ENCODE results near the gene SEL1L2. TPM values are rescaled to one million over a fixed set of nuclear protein-coding genes. Genes with fewer than 3 reads are reported as not detected.

The SEL1L2 gene
- total RNA-seq, 1 donor from 2014 or later: not detected

GRCh38 chr20:13934992-13935894, 55.2 kb downstream of the SEL1L2 start:
- no peak for TF ChIP-seq CTCF (IDR thresholded peaks at IDR 0.05; ENCODE audit: unreplicated experiment)
- Mint-ChIP-seq H3K27me3 (ENCODE audit: unreplicated experiment) (peaks cover 2% of the 10 kb centered on the region), H3K4me1 (ENCODE audit: unreplicated experiment) (no peaks in the 10 kb centered on the region), H3K36me3 (ENCODE audit: low read depth, unreplicated experiment) (no peaks in the 10 kb centered on the region), H3K4me3 (ENCODE audit: unreplicated experiment) (no peak overlapping the region), H3K27ac (ENCODE audit: unreplicated experiment) (no peak overlapping the region), H3K9me3 (ENCODE audit: unreplicated experiment) (no peaks in the 10 kb centered on the region)
- DNase-seq (ENCODE audit: low spot score): no peak

DNA sequence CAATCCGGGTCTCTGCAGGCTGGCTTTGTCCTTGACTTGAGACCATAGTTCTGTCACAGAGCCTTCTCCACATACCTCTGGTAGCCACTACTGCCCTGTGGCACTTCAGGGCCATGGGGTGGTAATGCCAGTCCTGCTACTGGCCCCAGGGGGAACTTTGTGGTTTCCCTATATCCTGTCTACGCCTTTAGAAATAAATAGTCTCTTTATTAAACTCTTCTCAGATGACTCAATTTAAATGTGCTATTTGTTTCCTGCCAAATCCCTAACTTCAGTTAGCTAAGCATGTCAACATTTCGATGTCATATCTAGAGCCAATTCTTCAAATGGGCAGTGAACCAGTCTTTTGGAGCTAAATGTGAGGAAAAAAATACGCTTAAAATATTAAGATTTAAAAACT, 60.1 kb downstream of the SEL1L2 start:
- H3K27me3 Mint-ChIP-seq (ENCODE audit: unreplicated experiment): no peaks in the 10 kb centered on the region
- H3K4me3 Mint-ChIP-seq (ENCODE audit: unreplicated experiment): no peak overlapping the region
- no peak for DNase-seq (ENCODE audit: low spot score)
- H3K9me3 Mint-ChIP-seq (ENCODE audit: unreplicated experiment): no peaks in the 10 kb centered on the region
- no peaks in the 10 kb centered on the region for H3K4me1 Mint-ChIP-seq (ENCODE audit: unreplicated experiment)
- no peak for TF ChIP-seq CTCF (IDR thresholded peaks at IDR 0.05; ENCODE audit: unreplicated experiment)
- H3K36me3 Mint-ChIP-seq (ENCODE audit: low read depth, unreplicated experiment): no peaks in the 10 kb centered on the region
- H3K27ac Mint-ChIP-seq (ENCODE audit: unreplicated experiment): no peak overlapping the region

DNA sequence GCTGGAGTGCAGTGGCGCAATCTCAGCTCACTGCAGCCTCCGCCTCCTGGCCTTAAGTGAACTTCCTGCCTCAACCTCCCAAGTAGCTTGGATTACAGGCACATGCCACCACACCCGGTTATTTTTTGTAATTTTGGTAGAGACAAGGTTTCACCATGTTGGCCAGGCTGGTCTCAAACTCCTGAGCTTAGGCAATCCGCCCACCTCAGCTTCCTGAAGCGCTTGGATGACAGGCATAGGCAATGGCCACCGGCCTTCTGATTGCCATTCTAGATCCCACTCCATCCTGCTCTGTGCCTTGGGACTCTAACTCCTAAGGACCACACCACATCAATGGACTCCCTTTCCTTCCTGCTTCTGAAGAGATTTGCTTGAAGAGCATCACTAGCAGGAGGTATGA, 60.6 kb downstream of the SEL1L2 start:
- H3K4me1 Mint-ChIP-seq (ENCODE audit: unreplicated experiment): no peaks in the 10 kb centered on the region
- H3K27ac Mint-ChIP-seq (ENCODE audit: unreplicated experiment): no peak overlapping the region
- H3K36me3 Mint-ChIP-seq (ENCODE audit: low read depth, unreplicated experiment): no peaks in the 10 kb centered on the region
- no peak overlapping the region for H3K4me3 Mint-ChIP-seq (ENCODE audit: unreplicated experiment)
- TF ChIP-seq CTCF (IDR thresholded peaks at IDR 0.05; ENCODE audit: unreplicated experiment): no peak
- no peaks in the 10 kb centered on the region for H3K27me3 Mint-ChIP-seq (ENCODE audit: unreplicated experiment)
- no peak for DNase-seq (ENCODE audit: low spot score)
- no peaks in the 10 kb centered on the region for H3K9me3 Mint-ChIP-seq (ENCODE audit: unreplicated experiment)

GRCh38 chr20:13928901-13929300, 61.5 kb downstream of the SEL1L2 start:
- Mint-ChIP-seq H3K4me3 (ENCODE audit: unreplicated experiment) (no peak overlapping the region), H3K27me3 (ENCODE audit: unreplicated experiment) (no peaks in the 10 kb centered on the region), H3K36me3 (ENCODE audit: low read depth, unreplicated experiment) (no peaks in the 10 kb centered on the region), H3K27ac (ENCODE audit: unreplicated experiment) (no peak overlapping the region), H3K9me3 (ENCODE audit: unreplicated experiment) (no peaks in the 10 kb centered on the region), H3K4me1 (ENCODE audit: unreplicated experiment) (no peaks in the 10 kb centered on the region)
- TF ChIP-seq CTCF (IDR thresholded peaks at IDR 0.05; ENCODE audit: unreplicated experiment): no peak
- no peak for DNase-seq (ENCODE audit: low spot score)

GRCh38 chr20:13927171-13927570, 63.2 kb downstream of the SEL1L2 start:
- DNase-seq (ENCODE audit: low spot score): no peak
- TF ChIP-seq CTCF (IDR thresholded peaks at IDR 0.05; ENCODE audit: unreplicated experiment): no peak
- Mint-ChIP-seq H3K9me3 (ENCODE audit: unreplicated experiment) (no peaks in the 10 kb centered on the region), H3K27me3 (ENCODE audit: unreplicated experiment) (no peaks in the 10 kb centered on the region), H3K4me3 (ENCODE audit: unreplicated experiment) (no peak overlapping the region), H3K27ac (ENCODE audit: unreplicated experiment) (no peak overlapping the region), H3K36me3 (ENCODE audit: low read depth, unreplicated experiment) (no peaks in the 10 kb centered on the region), H3K4me1 (ENCODE audit: unreplicated experiment) (no peaks in the 10 kb centered on the region)
